ENCODE measurements around the gene SSTR3. TPM values are rescaled to one million over a fixed set of nuclear protein-coding genes. Genes with fewer than 3 reads are reported as not detected.

SSTR3 gene
- total and polyA plus RNA-seq, 11 donors: 0.07 TPM; not detected in 10

DNA sequence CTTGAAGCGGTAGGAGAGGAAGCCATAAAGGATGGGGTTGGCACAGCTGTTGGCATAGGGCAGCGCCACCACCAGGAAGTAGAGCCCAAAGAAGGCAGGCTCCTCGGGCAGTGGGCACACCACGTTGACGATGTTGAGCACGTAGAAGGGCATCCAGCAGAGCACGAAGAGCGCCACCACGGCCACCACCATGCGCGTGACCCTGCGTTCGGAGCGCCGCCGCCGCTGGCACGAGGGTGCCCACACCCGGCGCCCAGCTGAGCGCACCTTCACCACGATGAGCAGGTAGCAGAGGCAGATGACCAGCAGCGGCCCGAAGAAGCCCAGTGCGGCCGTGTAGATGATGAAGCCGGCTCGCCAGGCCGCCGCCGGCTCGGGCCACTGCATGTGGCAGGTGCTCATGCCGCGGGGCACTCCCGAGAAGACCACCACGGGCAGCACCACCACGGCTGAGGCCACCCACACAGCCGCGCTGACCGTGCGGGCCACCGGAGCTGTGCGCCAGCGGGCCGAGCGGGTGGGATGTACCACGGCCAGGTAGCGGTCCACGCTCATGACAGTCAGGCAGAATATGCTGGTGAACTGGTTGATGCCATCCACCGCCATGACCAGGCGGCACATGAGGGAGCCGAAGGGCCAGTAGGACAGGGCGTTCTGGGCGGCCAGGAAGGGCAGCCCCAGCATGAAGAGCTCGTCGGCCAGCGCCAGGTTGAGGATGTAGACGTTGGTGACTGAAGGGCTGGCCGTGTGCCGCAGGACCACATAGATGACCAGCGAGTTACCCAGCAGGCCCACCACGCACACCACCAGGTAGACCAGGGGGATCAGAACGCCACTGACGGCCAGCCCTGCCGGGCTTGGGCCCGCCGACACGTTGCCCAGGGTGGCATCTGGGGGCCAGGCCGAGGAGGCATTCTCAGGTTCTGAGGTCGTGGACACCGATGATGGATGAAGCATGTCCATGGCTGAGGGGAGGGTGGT lies 5.1 kb downstream of the SSTR3 start:
- Histone ChIP-seq H3K9me3 (no peaks in the 10 kb centered on the region), H3K27ac (no peak overlapping the region), H3K36me3 (no peaks in the 10 kb centered on the region), H3K4me1 (peaks cover 0 to under 1% (median 0%) of the 10 kb centered on the region in 12 donors), H3K4me3 (no peak overlapping the region), H3K27me3 (peaks cover 0 to 19% (median 0%) of the 10 kb centered on the region in 9 donors)
- ATAC-seq: no peak
- WGBS, 4 donors: 89 to 92% (median 90%) methylated on average over 50 to 71 of the region's 71 CpGs
- TF ChIP-seq CTCF (IDR thresholded peaks at IDR 0.05) (no peak), POLR2A (IDR thresholded peaks at IDR 0.05) (no peak)
- DNase-seq: no peak
- intact Hi-C loops (cut with DNase I): no loop called here

DNA sequence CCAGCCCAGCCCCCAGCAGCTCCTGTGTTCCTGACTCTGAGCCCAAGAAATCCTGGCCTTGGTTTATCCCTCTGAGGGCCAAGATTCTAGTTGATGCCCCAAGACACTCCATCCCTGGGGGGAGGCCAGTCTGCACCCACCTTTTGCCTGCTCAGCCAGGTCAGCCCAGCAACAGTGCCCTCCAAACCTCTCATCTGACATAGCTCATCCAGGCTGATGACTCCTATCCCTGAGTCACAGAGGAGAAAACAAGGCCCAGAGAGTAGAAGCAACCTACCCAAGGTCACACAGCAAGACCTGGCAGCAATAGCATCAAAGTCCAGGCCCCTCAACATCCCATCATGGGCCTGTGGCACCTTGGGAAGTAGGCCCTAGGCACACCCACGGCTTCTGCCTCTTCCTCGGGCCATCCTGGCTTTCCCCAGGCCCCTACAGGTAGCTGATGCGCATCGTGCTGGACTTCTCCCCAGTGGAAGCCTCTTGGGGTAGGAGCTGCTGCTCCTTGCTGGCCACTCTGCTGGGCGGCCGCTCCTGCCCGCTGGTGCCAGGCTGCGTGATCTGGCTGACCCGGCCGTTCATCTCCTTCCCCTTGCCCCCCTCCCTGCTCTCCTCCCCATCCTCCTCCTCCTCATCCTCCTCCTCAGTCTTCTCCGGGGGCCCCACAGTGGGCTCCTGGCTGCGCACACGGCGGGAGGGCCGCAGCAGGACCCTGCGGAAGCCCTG lies 6.0 kb downstream of the SSTR3 start:
- WGBS, 4 donors: 86 to 92% (median 89%) methylated on average over 16 of the region's 16 CpGs
- ATAC-seq: no peak
- H3K4me1 ChIP-seq: no peaks in the 10 kb centered on the region
- no peak for TF ChIP-seq CTCF (IDR thresholded peaks at IDR 0.05)
- no peak for TF ChIP-seq POLR2A (IDR thresholded peaks at IDR 0.05)
- no peak for DNase-seq
- H3K36me3 ChIP-seq: no peaks in the 10 kb centered on the region
- no peak overlapping the region for H3K4me3 ChIP-seq
- H3K27me3 ChIP-seq: peaks cover 0 to 11% (median 0%) of the 10 kb centered on the region in 9 donors
- no peak overlapping the region for H3K27ac ChIP-seq
- H3K9me3 ChIP-seq: no peaks in the 10 kb centered on the region
- intact Hi-C loops (cut with DNase I): no loop called here

DNA sequence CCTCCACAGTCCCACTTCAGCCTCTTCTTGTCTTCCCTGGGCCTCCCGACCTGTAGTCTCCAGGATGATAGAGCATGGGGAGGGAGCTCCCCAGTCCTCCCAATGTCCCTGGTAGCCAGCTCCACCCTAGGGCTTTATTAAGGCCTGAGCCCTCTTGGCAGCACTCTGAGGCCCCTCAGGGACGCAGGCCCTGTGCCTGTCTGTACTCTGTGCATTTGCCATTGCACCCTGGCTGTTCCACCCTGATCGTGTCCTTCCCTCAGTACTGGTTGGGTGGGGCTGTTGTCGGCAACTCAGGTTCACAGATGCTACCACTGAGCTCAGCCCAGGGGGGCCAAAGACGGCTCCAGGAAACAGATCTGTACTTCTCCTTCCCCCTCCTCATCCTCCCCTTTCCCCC lies 7.2 kb downstream of the SSTR3 start:
- DNase-seq (no peak), ATAC-seq (no peak)
- Histone ChIP-seq H3K27ac (no peak overlapping the region), H3K27me3 (no peaks in the 10 kb centered on the region), H3K9me3 (no peaks in the 10 kb centered on the region), H3K36me3 (no peaks in the 10 kb centered on the region), H3K4me1 (no peaks in the 10 kb centered on the region), H3K4me3 (no peak overlapping the region)
- TF ChIP-seq CTCF (IDR thresholded peaks at IDR 0.05) (no peak), POLR2A (IDR thresholded peaks at IDR 0.05) (no peak)
- intact Hi-C loops (cut with DNase I): loop anchor here in 1 of 10 donors (2.0 kb wide), 1 partner anchor 76 kb away; no protein-coding TSS in a partner anchor
- WGBS, 4 donors: 81 to 89% (median 86%) methylated on average over 5 of the region's 5 CpGs
